ENCODE results near the gene ZNF121.

ZNF121 gene

DNA sequence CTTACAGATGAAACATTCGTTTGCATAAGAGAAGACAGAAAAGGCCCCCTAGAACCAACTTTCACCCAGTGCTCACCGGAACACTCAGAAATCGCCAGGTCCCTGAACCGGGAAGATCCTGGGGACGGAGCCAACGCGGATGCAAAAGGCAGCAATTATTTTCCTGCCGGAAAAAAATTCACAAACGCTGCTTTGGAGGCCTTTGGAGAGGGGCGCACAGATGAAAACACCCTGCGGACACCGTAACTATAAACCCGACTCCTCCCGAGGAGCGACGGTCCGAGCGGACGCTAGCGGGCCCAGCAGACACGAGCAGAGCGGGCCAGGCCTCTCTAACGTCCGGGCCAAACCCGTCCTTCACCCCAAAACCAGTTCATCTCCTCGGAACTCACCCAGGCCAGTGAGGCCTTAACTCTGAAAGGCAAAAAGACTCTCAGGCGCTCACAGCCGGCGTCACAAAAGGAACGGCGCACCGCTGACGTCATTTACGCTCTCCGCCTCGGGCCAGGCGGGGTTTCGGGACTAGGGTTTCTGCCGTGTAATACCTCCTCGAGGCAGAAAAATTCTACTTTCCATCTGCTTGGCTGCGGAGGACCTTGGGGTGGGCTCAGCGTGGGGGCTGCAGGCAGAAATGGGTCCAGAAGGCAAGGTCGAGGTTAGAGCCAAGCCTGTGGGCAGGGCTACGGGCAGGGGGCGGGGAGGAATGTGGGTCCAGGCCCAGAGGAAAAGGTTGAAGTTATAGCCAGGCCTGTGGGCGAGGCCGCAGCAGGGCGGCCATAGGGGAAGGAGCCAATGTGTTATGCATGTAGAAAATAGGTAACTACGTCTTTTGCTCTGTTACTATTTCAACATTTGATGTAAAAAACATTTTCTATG lies 45.9 kb downstream of the ZNF121 start, which contains the start of gene ZNF426:
TSS of gene ZNF426 (minus strand) at position 463 of the 876 bp plus-strand sequence. CDS start 2,413 bp downstream, outside the sequence.
- DNase-seq (ENCODE audit: low read depth, low spot score) = peak; percentile 80

- DNase-seq (ENCODE audit: low read depth, low spot score) = no peak
These were observed 48.4 kb downstream of the ZNF121 start for GRCh38 chr19:9535934-9536333.

GRCh38 chr19:9531933-9532332 lies 52.4 kb downstream of the ZNF121 start:
- no peak for DNase-seq (ENCODE audit: low read depth, low spot score)

DNA sequence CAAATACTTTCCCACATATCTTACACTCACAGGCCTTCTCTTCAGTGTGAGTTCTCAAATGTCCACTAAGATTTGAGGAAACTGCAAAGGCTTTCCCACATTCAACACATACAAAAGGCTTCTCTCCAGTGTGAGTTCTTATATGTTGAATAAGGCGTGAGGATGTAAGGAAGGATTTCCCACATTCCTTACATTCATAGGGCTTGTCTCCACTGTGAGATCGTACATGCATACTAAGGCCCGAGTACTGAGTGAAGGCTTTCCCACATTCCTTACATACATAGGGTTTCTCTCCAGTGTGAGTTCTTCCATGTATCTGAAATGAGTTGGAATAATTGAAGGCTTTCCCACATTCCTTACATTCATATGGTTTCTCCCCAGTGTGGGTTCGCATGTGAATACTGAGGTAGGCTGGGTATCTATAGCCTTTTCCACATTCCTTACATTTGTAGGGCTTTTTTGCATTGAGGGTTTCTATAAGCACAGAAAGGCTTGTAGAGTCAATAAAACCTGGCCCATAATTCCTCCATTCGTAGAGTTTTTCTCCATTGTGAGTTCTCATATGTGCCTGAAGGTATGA lies 55.5 kb downstream of the ZNF121 start:
- DNase-seq (ENCODE audit: low read depth, low spot score) = no peak

DNA sequence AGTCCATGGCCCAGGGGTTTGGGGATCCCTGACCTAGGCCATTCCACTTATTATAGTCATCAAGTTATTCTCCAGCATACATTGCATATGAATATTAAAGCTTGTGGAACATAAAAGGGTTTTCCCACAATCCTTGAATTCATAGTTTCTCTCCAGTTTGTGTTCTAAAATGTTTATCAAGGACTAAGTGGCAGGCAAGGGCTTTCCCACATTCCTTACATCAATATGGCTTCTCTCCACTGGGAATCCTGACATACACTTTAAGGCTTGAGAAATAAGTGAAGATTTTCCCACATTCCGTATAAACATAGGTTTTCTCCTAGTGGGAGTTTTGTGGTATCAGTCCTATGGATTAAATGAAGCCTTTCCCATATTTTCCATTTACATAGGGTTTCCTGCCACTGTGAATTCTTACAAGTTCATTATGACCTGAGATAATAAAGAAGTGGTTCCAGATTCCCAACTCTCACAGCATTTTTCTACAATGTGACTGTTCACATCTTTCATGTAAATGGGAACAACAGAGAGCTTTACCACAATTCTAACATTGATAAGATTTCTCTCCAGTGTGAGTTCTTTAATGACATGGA lies 60.3 kb downstream of the ZNF121 start:
- DNase-seq (ENCODE audit: low read depth, low spot score) = no peak
